GM18858 (cell line): ENCODE measurements around the gene FGF1.
A peak's percentile ranks its signal among the peaks of the same experiment; 100 is the strongest.

Experiments
- ATAC-seq: cut with Tn5 transposase; IDR thresholded peaks from one replicate; pipeline ENCODE4 v1.9.1; 2021; ENCODE audit not compliant: unreplicated experiment

The FGF1 gene

GRCh38 chr5:142685418-142686209, at the start of gene FGF1:
Gene FGF1, minus strand, starts transcription at chr5:142686090. Its CDS starts 71,963 bp downstream, at chr5:142614127.
- ATAC-seq, result no peak

- ATAC-seq, result no peak
Observed at GRCh38 chr5:142727735-142728047, 41.8 kb upstream of the FGF1 start.

- peak; percentile 51 for ATAC-seq
Observed at GRCh38 chr5:142726188-142726731, 40.4 kb upstream of the FGF1 start.

DNA sequence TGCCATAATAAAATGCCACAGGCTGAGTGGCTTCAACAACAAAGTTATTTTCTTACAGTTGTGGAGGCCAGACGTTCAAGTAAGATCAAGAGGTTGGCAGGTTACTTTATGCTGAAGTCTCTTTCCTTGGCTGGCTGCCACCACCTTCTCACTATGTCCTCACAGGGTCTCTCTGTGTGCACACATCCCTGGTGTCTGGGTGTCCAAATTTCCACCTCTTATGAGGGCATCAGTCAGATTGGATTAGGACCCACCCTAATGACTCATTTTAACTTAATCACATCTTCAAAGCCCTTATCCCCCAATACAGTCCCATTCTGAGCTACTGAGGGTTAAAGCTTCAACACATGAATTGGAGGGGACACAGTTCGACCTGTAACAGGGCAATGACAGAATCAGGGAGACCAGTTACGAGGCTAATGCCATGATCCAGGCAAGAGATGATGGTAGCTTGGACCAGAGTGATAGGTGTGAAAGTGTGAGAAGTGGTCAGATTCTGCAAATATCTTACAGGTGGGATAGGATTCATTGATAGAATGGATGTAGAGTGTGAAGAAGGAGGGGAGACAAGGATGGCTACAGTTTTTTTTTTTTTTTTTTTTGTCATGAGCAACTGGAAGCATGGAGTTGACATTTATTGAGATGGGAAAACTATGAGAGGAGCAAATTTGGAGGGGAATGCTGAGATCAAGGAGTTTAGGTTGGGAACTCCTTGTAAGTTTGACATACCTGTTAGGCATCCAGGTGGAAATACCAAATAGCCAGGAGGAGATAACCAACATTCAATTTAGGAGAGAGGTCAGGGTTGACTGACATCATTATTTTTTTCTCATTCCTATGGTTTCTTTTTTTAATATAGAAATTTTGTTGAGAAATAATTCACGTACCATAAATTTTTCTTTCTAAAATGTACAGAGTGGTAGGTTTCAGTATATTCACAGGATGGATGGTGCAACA, 39.6 kb upstream of the FGF1 start:
- no peak for ATAC-seq

DNA sequence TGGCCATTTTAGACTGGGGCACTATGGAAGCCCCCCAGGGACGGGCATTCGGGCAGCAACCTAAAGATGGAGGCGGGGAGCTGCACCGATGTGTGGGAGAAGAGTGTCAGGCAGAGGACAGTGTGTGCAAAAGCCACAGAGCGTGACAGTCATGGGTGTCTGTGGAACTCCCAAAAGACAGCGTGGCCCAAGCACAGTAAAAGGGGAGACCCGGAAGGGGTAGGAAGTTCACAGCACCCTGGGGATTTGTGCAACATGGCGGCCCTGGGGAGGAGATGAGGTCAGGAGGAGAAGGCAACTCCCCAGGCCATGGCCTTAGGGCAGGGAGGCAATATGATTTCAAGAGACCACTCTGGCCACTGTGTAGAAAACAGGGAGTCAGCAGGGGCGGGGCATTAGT, 38.9 kb upstream of the FGF1 start:
- no peak for ATAC-seq

GRCh38 chr5:142722896-142723295, 37.0 kb upstream of the FGF1 start:
- no peak for ATAC-seq

- ATAC-seq, result no peak
Observed at GRCh38 chr5:142722146-142722545, 36.3 kb upstream of the FGF1 start.

DNA sequence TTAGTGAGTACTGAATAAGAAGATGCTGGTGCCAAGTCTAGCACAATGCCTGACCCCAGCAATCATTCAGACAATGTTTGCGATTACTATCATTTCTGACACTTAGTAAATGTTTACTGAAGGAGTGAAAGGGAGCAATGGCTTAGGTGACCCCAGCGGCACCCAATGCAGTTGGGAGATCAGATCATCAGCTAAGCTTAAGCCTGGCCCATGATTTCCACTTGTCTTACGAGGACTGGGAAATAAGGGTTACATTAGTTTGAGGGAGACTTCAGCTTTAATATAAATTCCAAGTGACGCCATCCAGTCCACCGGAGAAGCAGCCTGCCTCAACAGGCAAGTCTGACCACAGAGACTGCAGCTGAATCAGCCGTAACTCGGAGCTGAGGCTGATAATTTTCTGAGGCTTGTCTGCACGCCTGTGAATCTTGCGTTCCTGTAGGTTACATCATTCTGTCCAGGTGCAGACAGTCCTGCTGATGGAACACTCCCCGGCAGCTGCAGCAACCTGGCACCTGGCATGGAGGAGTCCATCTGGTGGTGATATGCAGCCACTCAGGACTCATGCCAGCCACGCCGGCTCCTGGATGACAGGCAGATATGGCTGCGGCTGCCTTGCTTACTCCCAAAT, 34.9 kb upstream of the FGF1 start:
- no peak for ATAC-seq

DNA sequence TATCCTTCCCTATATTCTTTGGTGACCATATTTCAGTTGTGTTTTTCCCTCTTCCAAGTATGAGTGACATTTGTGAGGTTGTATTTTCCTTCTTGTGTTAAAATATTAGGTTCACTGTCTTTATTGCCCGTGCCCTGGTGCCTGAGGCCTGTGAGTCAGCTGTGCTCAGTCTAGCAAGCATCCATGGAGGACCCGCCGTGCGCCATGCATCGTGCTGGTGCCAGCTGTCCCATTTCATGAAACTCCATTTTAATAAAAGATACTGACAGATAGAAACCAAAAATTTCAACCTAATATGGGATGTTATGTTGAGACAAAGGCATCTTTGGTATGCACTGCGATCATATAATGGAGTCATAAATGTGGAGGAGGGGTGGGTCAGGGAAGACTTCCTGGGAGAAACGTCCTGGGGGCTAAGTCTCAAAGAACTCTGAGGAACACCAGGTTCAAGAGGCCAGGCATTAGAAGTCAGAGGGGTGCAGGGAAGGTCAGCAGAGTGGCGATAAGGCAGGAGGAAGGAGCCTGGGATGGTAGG, 34.0 kb upstream of the FGF1 start:
- ATAC-seq, result no peak

- no peak for ATAC-seq
Observed at GRCh38 chr5:142717582-142718215, 31.8 kb upstream of the FGF1 start.

GRCh38 chr5:142716963-142717362, 31.1 kb upstream of the FGF1 start:
- ATAC-seq, result no peak

DNA sequence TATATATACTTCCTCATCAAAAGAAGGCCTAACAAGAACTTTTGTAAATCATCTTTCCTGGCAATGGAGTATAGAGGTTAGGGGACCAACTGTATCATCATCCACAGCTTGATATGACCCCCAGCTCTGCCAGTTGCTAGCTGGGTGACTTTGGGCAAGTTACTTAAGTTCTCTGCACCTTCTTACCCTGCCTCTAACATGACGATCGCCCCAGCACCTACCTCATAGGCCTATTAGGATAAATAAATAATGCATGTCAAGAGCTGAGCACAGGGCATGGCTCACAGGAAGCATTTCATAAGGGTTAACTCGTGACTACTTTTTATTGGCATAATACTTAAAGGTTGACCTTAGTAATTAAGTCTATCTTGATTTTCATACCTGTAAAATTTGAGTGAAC, 29.4 kb upstream of the FGF1 start:
- ATAC-seq, result no peak

GRCh38 chr5:142713121-142713706, 27.3 kb upstream of the FGF1 start:
- ATAC-seq, result peak; percentile 93

GRCh38 chr5:142703153-142703552, 17.3 kb upstream of the FGF1 start:
- ATAC-seq, result no peak

DNA sequence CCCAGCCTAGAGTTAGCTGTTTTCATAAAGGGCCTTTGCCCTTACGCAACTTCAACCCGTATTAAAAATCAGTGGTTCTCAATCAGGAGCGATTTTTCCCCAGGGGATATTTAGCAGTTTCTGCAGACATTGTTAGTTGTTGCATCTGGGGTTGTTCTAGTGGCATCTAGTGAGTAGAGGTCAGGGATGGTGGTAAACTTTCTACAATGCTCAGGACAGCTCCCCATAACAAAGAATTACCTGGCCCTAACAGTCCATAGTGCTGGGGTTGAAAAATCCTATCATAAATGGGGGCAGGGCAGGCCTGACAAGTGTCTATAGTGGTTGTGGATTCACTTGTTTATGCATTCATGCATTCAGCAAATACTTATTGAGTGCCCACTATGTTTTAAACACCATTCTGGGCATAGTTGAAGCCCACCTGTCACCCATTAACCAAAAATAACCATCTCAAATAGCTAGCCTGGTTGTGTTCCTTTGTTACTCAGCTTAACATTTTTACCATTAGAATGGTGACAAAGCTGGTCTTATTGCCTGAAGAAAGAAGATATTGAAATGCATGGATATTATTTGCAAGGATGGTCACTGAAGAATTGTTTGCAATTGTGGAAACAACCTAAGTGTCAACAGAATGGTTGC, 15.9 kb upstream of the FGF1 start:
- no peak for ATAC-seq

GRCh38 chr5:142700566-142700965, 14.7 kb upstream of the FGF1 start:
- no peak for ATAC-seq

DNA sequence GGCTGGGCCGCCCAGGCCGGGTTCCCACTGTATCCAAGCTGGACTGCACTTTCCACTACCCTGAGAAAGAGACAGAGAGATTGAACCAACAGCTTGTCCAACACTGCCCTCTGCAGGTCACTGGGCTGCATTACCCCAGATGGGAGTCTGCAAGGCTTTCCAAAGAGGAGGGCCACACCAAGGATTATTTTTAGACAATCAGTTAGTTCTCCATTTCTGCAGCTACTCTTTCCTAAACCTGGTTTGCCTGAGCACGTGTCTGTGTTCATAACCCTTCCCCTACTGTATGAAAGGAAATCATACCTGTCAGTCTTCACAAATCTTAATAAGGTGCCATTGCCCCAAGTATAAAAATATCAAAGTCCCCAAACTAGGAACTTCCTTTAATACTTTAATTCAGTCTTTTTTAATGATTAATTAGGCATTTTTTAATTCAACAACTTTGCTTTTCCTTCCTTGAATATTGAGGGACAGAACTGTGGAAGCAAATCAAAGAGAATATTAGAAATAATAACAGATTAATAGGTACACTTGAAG, 13.4 kb upstream of the FGF1 start:
- peak; percentile 71 for ATAC-seq

DNA sequence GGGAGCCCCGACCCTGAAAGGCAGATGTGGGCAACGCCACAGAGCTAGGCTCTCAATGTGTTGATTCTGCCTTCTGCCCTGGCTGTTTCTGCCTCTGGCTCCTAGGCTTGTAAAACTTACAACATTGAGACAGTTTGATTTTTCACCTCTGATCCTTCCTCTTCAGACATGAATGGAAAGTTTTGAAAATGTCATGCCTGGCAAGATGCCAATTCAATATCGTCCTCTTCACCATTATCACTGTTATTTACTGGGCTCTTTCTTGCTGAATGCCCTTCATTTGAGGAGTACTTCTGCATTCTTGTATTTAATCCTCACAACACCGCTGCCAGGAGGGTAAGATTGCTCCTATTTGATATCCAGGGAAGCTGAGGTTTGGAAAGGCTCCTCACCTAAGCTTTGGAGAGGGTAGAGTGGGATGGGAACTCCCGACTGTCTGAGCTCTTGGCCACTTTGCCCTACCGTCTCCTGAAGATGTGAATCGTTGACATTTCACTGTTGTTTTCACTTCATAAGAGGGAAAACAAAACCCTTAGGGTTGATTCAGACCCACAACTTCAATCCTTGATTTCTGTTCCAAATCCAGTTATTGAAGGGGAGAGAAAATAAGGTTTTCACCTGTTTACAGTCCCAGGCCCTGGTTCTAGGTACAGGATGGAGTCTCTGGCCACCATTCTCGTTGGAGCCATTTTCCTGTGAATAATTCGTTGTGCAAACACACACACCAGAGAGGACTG, 12.7 kb upstream of the FGF1 start:
- ATAC-seq, result no peak
